ENCODE data around the gene GLI3.

GRCh38 chr7:42237811-42238541 lies 967 bp upstream of the GLI3 start:
- TF ChIP-seq POLR2AphosphoS5 (IDR thresholded peaks at IDR 0.05; ENCODE audit: low read depth, low read length): no peak
- no peak for TF ChIP-seq SIN3A (IDR thresholded peaks at IDR 0.05; ENCODE audit: borderline replicate concordance, insufficient read depth, low read length)
- no peak for TF ChIP-seq TAF1 (IDR thresholded peaks at IDR 0.05; ENCODE audit: borderline replicate concordance, insufficient read depth, low read length)
- TF ChIP-seq REST (IDR thresholded peaks at IDR 0.05; ENCODE audit: insufficient read depth in 1 of 2, low read depth in 2 of 2, low read length in 2 of 2): no peak
- TF ChIP-seq FOXP2 (optimal IDR thresholded peaks at IDR 0.05; ENCODE audit: borderline replicate concordance, extremely low read depth, extremely low read length, insufficient read depth): no peak
